ENCODE measurements around the gene HPSE2.

Gene HPSE2

DNA sequence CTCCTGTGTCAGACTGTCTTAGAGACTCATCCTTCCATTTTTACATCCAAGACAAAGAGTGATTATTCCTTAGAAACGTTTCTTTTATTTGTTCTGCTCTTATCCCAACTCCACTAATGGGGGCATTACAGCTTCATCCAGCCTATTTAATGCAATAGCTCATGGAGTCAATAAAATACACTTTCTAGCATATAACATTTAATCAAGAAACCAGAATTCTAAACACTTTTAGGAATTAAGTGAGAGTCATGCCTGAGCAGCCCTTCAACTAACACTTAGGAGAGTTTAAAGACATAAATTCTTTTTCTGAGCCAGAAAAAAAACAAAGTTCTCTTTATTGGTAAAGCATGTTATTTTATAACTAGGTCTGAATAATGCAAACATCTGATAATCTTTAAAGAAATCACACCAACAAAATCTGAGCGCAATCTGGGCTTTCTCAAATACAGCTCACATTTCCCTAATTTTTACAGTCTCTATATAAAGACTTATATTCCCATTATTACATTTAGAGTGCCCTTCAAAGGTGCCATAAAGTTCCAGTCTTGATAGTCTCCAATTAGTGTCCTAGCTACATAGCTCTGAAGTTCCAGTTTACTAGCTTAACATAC lies 427.3 kb downstream of the HPSE2 start:
- TF ChIP-seq, protein P1, sequence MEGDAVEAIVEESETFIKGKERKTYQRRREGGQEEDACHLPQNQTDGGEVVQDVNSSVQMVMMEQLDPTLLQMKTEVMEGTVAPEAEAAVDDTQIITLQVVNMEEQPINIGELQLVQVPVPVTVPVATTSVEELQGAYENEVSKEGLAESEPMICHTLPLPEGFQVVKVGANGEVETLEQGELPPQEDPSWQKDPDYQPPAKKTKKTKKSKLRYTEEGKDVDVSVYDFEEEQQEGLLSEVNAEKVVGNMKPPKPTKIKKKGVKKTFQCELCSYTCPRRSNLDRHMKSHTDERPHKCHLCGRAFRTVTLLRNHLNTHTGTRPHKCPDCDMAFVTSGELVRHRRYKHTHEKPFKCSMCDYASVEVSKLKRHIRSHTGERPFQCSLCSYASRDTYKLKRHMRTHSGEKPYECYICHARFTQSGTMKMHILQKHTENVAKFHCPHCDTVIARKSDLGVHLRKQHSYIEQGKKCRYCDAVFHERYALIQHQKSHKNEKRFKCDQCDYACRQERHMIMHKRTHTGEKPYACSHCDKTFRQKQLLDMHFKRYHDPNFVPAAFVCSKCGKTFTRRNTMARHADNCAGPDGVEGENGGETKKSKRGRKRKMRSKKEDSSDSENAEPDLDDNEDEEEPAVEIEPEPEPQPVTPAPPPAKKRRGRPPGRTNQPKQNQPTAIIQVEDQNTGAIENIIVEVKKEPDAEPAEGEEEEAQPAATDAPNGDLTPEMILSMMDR (IDR thresholded peaks at IDR 0.05; ENCODE audit: control insufficient read depth, extremely low read depth, insufficient read depth) = no peak
- no peak overlapping the region for H3K4me3 ChIP-seq (ENCODE audit: low read depth, low read length)

DNA sequence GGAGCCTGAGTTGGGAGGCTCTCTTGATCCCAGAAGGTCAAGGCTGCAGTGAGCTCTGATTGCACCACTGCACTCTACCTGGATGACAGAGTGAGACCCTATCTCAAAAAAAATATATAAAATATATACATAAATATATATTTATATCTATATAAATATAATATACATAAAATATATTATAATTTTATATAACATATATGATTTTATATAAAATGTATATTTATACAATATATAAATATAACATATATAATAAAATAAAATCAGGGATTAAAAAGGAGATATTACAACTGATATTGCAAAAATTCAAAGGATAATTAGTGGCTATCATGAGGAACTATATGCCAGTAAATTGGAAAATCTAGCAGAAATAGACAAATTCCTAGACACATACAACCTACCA lies 435.4 kb downstream of the HPSE2 start:
- TF ChIP-seq, protein P1 (IDR thresholded peaks at IDR 0.05; ENCODE audit: control insufficient read depth, extremely low read depth, insufficient read depth) = no peak
- H3K4me3 ChIP-seq (ENCODE audit: low read depth, low read length) = no peak overlapping the region
- no peak for DNase-seq (ENCODE audit: low read depth)

More for the DNA sequence above, 427.3 kb downstream of the HPSE2 start:
- no peak for DNase-seq (ENCODE audit: low read depth)

DNA sequence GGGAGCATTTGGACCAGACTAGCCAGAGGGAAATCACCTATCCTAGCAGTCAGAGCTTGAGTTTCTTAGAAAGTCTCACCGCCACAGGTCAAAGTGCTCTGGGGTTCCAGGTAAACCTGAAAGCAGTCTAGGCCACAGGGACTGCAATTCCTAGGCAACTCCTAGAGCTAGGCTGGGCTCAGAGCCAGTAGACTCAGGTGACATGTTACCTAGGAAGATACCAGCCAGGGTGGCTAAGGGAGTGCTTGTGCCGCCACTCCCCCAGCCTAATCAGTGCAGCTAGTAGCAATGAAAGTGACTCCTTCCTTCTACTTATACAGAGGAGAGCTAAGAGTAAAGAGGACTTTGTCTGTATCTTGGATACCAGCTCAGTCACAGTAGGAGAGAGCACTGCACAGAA lies 440.2 kb downstream of the HPSE2 start:
- DNase-seq (ENCODE audit: low read depth) = no peak
- TF ChIP-seq, protein P1 (IDR thresholded peaks at IDR 0.05; ENCODE audit: control insufficient read depth, extremely low read depth, insufficient read depth) = no peak
- no peak overlapping the region for H3K4me3 ChIP-seq (ENCODE audit: low read depth, low read length)

DNA sequence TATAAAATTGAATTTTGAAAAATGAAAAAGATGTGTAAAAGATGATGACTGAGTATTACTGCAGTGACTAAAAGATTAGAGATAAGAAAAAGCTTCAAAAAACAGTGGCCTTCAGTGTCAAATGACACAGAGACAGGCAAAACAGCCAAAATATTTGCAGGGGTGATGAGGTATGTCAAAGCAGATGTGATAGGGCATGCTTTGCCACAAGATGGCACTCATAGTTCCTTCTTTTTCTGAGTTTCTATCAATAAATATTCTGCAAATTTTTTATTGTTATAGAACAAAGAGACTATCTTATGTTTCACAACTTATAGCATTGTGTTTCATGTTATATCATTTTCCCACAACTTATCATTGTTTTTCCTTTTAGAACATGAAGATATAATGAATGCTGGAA lies 444.8 kb downstream of the HPSE2 start:
- H3K4me3 ChIP-seq (ENCODE audit: low read depth, low read length) = no peak overlapping the region
- TF ChIP-seq, protein P1 (IDR thresholded peaks at IDR 0.05; ENCODE audit: control insufficient read depth, extremely low read depth, insufficient read depth) = peak; percentile 66
- DNase-seq (ENCODE audit: low read depth) = peak; percentile 6

DNA sequence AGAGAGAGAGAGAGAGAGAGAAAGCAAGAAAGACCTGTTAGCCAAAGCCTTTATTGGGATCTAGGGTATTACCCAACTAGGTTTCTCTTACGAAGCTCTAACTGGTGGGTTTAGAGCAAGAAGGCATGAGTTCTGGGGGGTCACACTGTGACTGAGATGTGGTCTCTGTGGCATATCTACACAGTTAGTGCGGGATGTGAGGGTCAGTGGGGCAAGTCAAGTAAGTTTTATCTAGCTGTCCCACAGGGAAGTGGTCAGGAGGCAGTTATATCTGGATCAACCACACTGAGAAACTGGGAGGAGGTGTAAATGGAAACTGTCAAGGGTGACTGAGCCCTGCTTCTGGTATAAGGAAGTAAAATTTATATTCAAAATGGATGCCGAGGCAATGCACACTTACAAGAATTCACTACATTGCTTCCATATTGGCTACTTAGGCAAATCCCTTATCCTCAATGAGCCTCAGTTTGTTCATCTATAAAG lies 457.3 kb downstream of the HPSE2 start:
- no peak overlapping the region for H3K4me3 ChIP-seq (ENCODE audit: low read depth, low read length)
- DNase-seq (ENCODE audit: low read depth) = no peak
- TF ChIP-seq, protein P1 (IDR thresholded peaks at IDR 0.05; ENCODE audit: control insufficient read depth, extremely low read depth, insufficient read depth) = no peak

DNA sequence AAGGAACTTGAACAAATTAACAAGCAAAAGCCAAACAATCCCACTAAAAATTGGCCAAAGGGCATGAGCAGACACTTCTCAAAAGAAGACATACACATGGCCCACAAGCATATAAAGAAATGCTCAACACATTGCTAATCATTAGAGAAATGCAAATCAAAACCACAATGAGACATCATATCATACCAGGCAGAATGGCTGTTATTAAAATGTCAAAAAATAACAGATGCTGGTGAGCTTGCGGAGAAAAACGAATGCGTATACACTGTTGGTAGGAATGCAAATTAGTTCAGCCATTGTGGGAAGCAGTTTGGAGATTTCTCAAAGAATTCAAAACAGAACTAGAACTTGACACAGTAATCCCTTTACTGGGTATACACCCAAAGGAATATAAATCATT lies 477.2 kb downstream of the HPSE2 start:
- TF ChIP-seq, protein P1 (IDR thresholded peaks at IDR 0.05; ENCODE audit: control insufficient read depth, extremely low read depth, insufficient read depth) = no peak

DNA sequence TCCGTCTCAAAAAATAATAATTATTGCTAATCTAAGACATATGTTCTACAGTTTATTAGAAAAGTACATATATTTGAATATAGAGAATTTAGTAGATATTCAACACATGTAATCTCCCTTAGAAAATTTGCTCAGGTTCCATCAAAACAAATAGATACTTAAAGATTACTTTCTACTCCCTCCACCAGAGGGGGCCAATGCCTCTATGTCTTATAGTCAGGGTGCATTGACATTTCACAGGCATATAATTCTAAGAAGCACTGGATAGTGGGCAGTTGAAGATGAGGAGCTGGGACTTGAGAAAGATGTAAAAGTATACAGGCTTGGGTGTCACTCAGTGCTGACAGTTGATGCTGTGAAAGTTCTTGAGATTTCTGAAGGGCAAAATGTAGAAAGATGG lies 487.4 kb downstream of the HPSE2 start:
- peak; percentile 11 for DNase-seq (ENCODE audit: low read depth)
- TF ChIP-seq, protein P1 (IDR thresholded peaks at IDR 0.05; ENCODE audit: control insufficient read depth, extremely low read depth, insufficient read depth) = peak; percentile 48
- H3K4me3 ChIP-seq (ENCODE audit: low read depth, low read length) = no peak overlapping the region

More for the DNA sequence above, 477.2 kb downstream of the HPSE2 start:
- DNase-seq (ENCODE audit: low read depth) = no peak
- H3K4me3 ChIP-seq (ENCODE audit: low read depth, low read length) = no peak overlapping the region
